ENCODE data around the gene UXS1.

The UXS1 gene

GRCh38 chr2:106180602-106181001 is 13.5 kb downstream of the UXS1 start:
- no peak for DNase-seq
- H3K27ac Mint-ChIP-seq = no peak overlapping the region
- ATAC-seq = no peak
- H3K27me3 Mint-ChIP-seq = no peaks in the 10 kb centered on the region
- H3K4me3 Mint-ChIP-seq = no peak overlapping the region
- H3K36me3 Mint-ChIP-seq (ENCODE audit: low read depth) = peaks cover 14% of the 10 kb centered on the region
- no peaks in the 10 kb centered on the region for H3K9me3 Mint-ChIP-seq
- H3K4me1 Mint-ChIP-seq = peaks cover 74% of the 10 kb centered on the region

- Mint-ChIP-seq H3K27ac (no peak overlapping the region), H3K36me3 (ENCODE audit: low read depth) (peaks cover 4% of the 10 kb centered on the region), H3K27me3 (no peaks in the 10 kb centered on the region), H3K9me3 (no peaks in the 10 kb centered on the region), H3K4me1 (peaks cover 67% of the 10 kb centered on the region), H3K4me3 (no peak overlapping the region)
- DNase-seq (no peak), ATAC-seq (no peak)
Measured at GRCh38 chr2:106178716-106179115, 15.4 kb downstream of the UXS1 start.

- Mint-ChIP-seq H3K27ac (no peak overlapping the region), H3K36me3 (ENCODE audit: low read depth) (peaks cover 4% of the 10 kb centered on the region), H3K9me3 (no peaks in the 10 kb centered on the region), H3K27me3 (no peaks in the 10 kb centered on the region), H3K4me3 (no peak overlapping the region), H3K4me1 (peaks cover 57% of the 10 kb centered on the region)
- ATAC-seq = no peak
- DNase-seq = no peak
Measured at GRCh38 chr2:106177581-106177980, 16.5 kb downstream of the UXS1 start.

- no peak overlapping the region for H3K4me3 Mint-ChIP-seq
- no peak overlapping the region for H3K27ac Mint-ChIP-seq
- H3K4me1 Mint-ChIP-seq = peaks cover 49% of the 10 kb centered on the region
Measured at GRCh38 chr2:106176446-106177099, 17.5 kb downstream of the UXS1 start.

GRCh38 chr2:106175086-106175850 is 18.8 kb downstream of the UXS1 start:
- Mint-ChIP-seq H3K4me3 (no peak overlapping the region), H3K36me3 (ENCODE audit: low read depth) (peaks cover 4% of the 10 kb centered on the region), H3K27ac (no peak overlapping the region), H3K9me3 (no peaks in the 10 kb centered on the region), H3K27me3 (no peaks in the 10 kb centered on the region), H3K4me1 (peaks cover 47% of the 10 kb centered on the region)
- ATAC-seq (no peak), DNase-seq (no peak)

More at GRCh38 chr2:106176446-106177099, 17.5 kb downstream of the UXS1 start:
- Mint-ChIP-seq H3K36me3 (ENCODE audit: low read depth) (peaks cover 4% of the 10 kb centered on the region), H3K9me3 (no peaks in the 10 kb centered on the region), H3K27me3 (no peaks in the 10 kb centered on the region)
- ATAC-seq (no peak), DNase-seq (no peak)

- Mint-ChIP-seq H3K36me3 (ENCODE audit: low read depth) (peaks cover 4% of the 10 kb centered on the region), H3K4me1 (peaks cover 50% of the 10 kb centered on the region), H3K27me3 (no peaks in the 10 kb centered on the region), H3K9me3 (no peaks in the 10 kb centered on the region), H3K4me3 (no peak overlapping the region), H3K27ac (no peak overlapping the region)
- ATAC-seq (no peak), DNase-seq (no peak)
Measured at GRCh38 chr2:106174056-106174455, 20.0 kb downstream of the UXS1 start.

- H3K9me3 Mint-ChIP-seq = no peaks in the 10 kb centered on the region
- no peak for ATAC-seq
- no peak for DNase-seq
- no peak overlapping the region for H3K27ac Mint-ChIP-seq
- no peaks in the 10 kb centered on the region for H3K27me3 Mint-ChIP-seq
- no peak overlapping the region for H3K4me3 Mint-ChIP-seq
- H3K4me1 Mint-ChIP-seq = peaks cover 56% of the 10 kb centered on the region
- no peaks in the 10 kb centered on the region for H3K36me3 Mint-ChIP-seq (ENCODE audit: low read depth)
Measured at GRCh38 chr2:106172649-106173048, 21.5 kb downstream of the UXS1 start.

- peaks cover 16% of the 10 kb centered on the region for H3K36me3 Mint-ChIP-seq (ENCODE audit: low read depth)
- no peaks in the 10 kb centered on the region for H3K27me3 Mint-ChIP-seq
- H3K4me1 Mint-ChIP-seq = peaks cover 66% of the 10 kb centered on the region
- no peak for DNase-seq
- H3K9me3 Mint-ChIP-seq = no peaks in the 10 kb centered on the region
- H3K4me3 Mint-ChIP-seq = no peak overlapping the region
- H3K27ac Mint-ChIP-seq = peak overlapping the region; percentile 16
- ATAC-seq = peak; percentile 23
Measured at GRCh38 chr2:106168657-106169056, 25.4 kb downstream of the UXS1 start.

GRCh38 chr2:106167067-106167466 is 27.0 kb downstream of the UXS1 start:
- Mint-ChIP-seq H3K27me3 (no peaks in the 10 kb centered on the region), H3K36me3 (ENCODE audit: low read depth) (peaks cover 26% of the 10 kb centered on the region), H3K4me3 (no peak overlapping the region), H3K27ac (no peak overlapping the region), H3K9me3 (no peaks in the 10 kb centered on the region), H3K4me1 (peaks cover 78% of the 10 kb centered on the region)
- ATAC-seq (no peak), DNase-seq (no peak)

GRCh38 chr2:106165561-106165960 is 28.5 kb downstream of the UXS1 start:
- Mint-ChIP-seq H3K27me3 (no peaks in the 10 kb centered on the region), H3K4me3 (no peak overlapping the region), H3K9me3 (no peaks in the 10 kb centered on the region), H3K36me3 (ENCODE audit: low read depth) (peaks cover 29% of the 10 kb centered on the region), H3K27ac (no peak overlapping the region), H3K4me1 (peaks cover 91% of the 10 kb centered on the region)
- DNase-seq = no peak
- ATAC-seq = no peak

- peak; percentile 69 for ATAC-seq
- no peaks in the 10 kb centered on the region for H3K27me3 Mint-ChIP-seq
- peaks cover 91% of the 10 kb centered on the region for H3K4me1 Mint-ChIP-seq
- H3K27ac Mint-ChIP-seq = peak overlapping the region; percentile 24
- H3K9me3 Mint-ChIP-seq = no peaks in the 10 kb centered on the region
- H3K36me3 Mint-ChIP-seq (ENCODE audit: low read depth) = peaks cover 33% of the 10 kb centered on the region
- no peak for DNase-seq
- H3K4me3 Mint-ChIP-seq = no peak overlapping the region
Measured at GRCh38 chr2:106165029-106165428, 29.1 kb downstream of the UXS1 start.

GRCh38 chr2:106163948-106164545 is 30.1 kb downstream of the UXS1 start:
- H3K27ac Mint-ChIP-seq = peak overlapping the region; percentile 24
- H3K9me3 Mint-ChIP-seq = no peaks in the 10 kb centered on the region
- no peaks in the 10 kb centered on the region for H3K27me3 Mint-ChIP-seq
- ATAC-seq (no peak), DNase-seq (no peak)
- H3K4me1 Mint-ChIP-seq = peaks cover 92% of the 10 kb centered on the region
- H3K4me3 Mint-ChIP-seq = no peak overlapping the region
- peaks cover 38% of the 10 kb centered on the region for H3K36me3 Mint-ChIP-seq (ENCODE audit: low read depth)

- Mint-ChIP-seq H3K9me3 (no peaks in the 10 kb centered on the region), H3K27me3 (no peaks in the 10 kb centered on the region), H3K36me3 (ENCODE audit: low read depth) (peaks cover 51% of the 10 kb centered on the region), H3K4me1 (peaks cover 95% of the 10 kb centered on the region), H3K27ac (peak overlapping the region; percentile 98), H3K4me3 (no peak overlapping the region)
- ATAC-seq = no peak
- DNase-seq = no peak
Measured at GRCh38 chr2:106161938-106162820, 31.9 kb downstream of the UXS1 start.

GRCh38 chr2:106161341-106161740 is 32.8 kb downstream of the UXS1 start:
- DNase-seq (no peak), ATAC-seq (no peak)
- no peaks in the 10 kb centered on the region for H3K9me3 Mint-ChIP-seq
- H3K36me3 Mint-ChIP-seq (ENCODE audit: low read depth) = peaks cover 55% of the 10 kb centered on the region
- H3K27me3 Mint-ChIP-seq = no peaks in the 10 kb centered on the region
- H3K27ac Mint-ChIP-seq = peak overlapping the region; percentile 98
- H3K4me3 Mint-ChIP-seq = peak overlapping the region; percentile 89
- H3K4me1 Mint-ChIP-seq = peaks cover 94% of the 10 kb centered on the region

Measured in activated naive CD8-positive, alpha-beta T cell treated with anti-CD3 and anti-CD28 coated beads, Interleukin-2, amount 50 U/mL, for 24 hours (primary cell).